HCEC 1CT (cell line): Measurements from ENCODE around the gene SLC25A12.
"Not testable (repeated sequence)": the region's sequence is repeated elsewhere in the genome, so short reads cannot be mapped to it uniquely, and the experiment has no call there.

Source experiments
- DNase-seq: peaks from one replicate; pipeline ENCODE4 v3.0.0-alpha.2; 2017

Gene SLC25A12

GRCh38 chr2:171788316-171788993, 105.6 kb downstream of the SLC25A12 start:
- DNase-seq, result no peak

DNA sequence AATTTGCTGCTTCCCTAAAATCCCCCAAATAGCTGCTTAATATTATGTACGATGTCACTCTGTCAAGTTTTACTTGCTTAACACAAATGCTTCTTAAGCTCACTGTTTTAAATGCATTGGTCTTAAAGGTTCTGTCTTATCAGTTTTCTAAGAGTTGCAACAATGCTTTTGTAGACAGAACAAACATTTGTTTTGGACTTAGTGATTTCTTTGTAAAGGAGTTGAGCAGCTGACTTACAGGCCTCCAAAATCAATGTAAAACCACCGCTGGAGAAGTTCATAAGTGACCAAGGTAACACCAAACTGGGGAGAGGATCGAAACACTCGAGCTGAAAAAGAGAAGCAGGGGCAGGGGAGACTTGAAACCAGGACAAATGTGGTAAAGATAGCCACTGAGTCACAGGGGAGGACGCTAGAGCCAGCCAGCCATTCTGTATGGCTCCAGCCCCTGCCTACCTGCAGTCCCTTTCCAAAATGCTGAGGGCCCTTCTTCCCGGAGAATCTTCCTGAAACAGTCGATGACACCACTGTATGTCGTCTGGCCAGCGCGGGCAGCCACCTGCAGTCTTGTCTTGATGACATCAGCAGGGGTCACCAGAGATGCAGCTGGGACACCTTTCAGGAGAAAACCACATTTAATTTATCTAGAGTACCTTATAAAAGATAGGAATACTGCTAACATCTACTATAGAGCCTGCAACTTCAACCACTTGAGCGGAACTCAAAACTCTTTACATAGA, 106.5 kb downstream of the SLC25A12 start:
- no peak for DNase-seq

DNA sequence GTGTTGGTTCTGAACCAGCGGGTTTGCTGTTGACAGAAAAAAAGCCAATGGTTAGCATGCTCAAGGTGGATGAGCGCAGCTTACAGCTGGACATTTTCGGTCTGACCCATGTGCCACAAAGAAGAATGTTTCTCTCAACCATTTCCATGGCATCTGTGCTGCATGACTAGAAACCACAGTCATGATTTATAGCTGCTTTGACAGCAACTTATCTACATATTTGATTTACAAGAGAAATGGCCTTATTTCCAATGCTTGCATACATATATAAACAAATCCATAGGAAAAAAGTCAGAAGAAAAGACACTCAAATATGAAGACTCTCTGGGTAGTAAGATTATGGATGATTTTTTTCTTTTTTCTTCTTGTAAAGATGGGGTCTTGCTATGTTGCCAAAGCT, 108.6 kb downstream of the SLC25A12 start:
- DNase-seq, result no peak

- no peak for DNase-seq
Observed at GRCh38 chr2:171778515-171778914, 115.5 kb downstream of the SLC25A12 start.

- DNase-seq, result not testable (repeated sequence)
Observed at GRCh38 chr2:171774581-171774980, 119.5 kb downstream of the SLC25A12 start.

DNA sequence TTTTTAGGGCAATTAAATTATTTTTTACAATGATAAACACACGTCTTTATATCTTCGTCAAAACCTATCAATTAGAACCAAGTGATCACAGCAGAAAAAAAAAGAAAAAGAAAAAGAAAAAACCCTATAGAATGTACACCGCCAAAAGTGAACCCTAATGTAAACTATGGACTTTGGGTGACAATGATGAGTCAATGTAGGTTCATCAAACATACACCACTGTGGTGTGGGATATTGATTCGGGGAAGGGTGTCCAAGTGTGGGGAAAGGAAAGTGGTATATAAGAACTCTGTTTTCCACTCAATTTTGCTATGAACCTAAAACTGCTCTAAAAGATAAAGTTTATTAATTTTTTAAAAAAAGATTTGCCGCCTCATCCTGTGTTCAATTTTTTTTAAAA, 121.7 kb downstream of the SLC25A12 start:
- DNase-seq, result no peak

DNA sequence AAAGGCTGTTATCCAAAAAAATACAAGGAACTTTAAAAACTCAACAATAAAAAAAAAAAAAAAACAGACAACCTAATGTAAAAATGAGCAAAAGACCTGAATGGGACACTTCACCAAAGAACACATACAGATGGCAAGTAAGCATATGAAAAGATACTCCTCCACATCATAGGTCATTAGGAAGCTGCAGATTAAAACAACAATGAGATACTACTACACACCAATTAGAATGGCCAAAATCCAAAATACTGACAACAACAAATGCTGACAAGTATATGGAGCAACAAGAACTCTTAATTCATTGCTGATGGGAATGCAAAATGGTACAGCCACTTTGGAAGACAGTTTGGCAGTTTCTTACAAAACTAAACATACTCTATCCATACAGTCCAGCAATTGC, 122.6 kb downstream of the SLC25A12 start:
- no peak for DNase-seq

DNA sequence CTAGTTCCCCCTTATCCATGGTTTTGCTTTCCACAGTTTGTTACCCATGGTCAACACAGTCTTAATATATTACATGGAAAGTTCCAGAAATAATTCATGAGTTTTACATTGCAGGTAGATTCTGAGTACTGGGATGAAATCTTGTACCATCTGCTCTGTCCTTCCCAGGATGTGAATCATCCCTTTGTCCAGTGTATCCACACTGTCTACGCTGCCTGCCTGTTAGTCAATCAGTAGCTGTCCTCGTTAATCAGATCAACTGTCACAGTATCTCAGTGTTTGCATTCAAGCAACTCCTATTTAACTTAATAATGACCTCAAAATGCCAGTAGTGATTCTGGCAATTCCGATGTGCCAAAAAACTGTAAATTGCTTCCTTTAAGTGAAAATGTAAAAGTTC, 130.4 kb downstream of the SLC25A12 start:
- DNase-seq, result peak; percentile 6

DNA sequence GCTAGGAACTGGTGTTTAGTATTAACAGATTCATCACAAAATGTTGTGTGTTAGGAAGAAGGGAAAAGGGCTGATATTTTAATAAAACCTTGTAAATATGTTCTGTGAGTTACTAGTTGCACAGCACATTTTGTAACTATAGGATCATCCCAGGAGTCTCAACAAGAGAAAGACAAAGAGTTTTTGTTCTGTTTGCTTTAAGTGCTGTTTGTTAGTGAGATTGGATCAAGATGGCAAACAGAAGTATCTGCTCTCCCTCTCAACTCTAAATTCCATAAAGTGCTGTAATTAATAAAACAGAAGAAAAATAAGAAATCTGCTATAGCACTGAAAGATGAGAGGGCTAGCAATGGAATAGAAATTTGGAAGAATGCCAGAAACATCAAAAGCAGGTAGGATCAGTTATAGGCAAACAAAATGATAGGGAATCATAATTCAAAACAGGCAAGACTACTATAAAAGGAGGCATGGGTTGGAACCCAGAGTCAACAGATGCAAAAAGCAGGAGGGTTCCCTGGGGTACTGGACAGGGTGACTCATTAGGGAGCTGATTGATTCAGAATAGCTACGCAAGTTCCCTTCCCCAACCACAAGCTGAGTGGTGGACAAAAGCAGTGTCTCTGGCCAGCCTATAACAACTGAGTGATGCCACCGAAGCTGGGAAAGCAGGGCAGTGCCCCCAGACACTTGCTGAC, 131.0 kb downstream of the SLC25A12 start:
- peak; percentile 69 for DNase-seq

DNA sequence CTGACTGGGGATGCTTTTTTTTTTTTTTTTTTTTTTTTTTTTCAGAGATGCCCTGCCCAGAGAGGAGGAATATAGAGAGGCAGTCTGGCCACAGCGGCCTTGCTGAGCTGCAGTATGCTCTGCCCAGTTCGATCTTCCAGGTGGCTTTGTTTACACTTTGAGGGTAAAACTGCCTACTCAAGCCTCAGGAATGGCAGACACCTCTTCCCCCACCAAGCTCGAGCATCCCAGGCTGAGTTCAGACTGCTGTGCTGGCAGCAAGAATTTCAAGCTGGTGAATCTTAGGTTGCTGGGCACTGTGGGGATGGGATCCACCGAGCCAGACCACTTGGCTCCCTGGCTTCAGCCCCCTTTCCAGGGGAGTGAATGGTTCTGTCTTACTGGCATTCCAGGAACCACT, 132.9 kb downstream of the SLC25A12 start:
- not testable (repeated sequence) for DNase-seq

- DNase-seq, result not testable (repeated sequence)
Observed at GRCh38 chr2:171758762-171759161, 135.3 kb downstream of the SLC25A12 start.

- DNase-seq, result peak; percentile 3
Observed at GRCh38 chr2:171754254-171754939, 139.6 kb downstream of the SLC25A12 start.

DNA sequence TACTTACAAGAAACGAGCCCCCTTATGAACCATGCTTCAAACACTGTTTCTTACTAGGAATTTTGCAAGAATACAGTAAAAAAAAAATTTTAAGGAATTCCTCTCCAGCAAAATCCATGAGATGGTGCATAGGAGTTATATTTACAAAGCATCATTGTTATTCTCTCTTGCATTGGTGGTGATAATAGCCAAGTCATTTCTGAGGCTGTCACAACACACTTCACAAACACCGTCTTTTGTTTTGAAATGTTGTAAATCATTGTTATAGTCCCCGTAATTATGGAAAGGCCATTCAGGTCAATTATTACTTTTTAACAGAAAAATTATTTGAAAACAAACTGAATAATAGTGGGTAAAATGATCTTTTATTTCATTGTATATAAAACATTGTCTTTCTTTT, 146.7 kb downstream of the SLC25A12 start:
- DNase-seq, result no peak

GRCh38 chr2:171745806-171746205, 148.2 kb downstream of the SLC25A12 start:
- DNase-seq, result no peak

- no peak for DNase-seq
Observed at GRCh38 chr2:171745141-171745540, 148.9 kb downstream of the SLC25A12 start.

- DNase-seq, result no peak
Observed at GRCh38 chr2:171742760-171743159, 151.3 kb downstream of the SLC25A12 start.

- DNase-seq, result peak; percentile 9
Observed at GRCh38 chr2:171741189-171741588, 152.9 kb downstream of the SLC25A12 start.

DNA sequence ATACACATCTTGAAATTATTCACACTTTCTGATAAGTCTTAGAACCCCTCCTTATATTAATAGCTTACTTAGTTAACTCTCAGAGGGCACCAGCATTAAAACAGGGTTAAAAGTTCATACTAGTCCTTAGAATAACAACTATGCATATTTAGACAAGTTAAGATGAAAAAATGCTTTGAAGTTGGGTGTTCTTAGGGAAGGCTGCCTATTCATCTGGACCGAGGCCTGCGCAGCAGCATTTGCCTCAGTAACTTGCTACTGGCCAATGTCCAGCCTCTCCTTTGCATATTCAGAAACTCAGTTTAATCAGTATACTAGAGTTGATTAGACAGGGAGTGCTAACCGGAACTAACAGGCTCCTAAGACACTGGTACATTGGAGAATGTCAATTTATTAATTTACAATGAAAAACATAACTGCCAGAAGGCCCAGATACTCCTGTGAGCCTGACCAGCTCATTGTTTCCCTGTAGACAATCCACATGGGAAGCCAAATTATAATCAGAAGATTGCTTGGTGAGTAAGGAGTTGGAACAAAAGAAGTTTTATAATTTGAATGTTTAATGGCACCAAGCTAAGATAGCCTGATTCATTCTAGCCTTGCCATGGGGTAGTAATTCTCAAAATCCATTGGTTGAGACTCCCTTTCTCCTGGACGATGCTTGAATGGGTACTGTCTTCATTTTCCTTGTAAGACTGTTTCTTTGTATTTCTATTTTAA, 157.9 kb downstream of the SLC25A12 start:
- DNase-seq, result no peak
